Epithelial cell of esophagus (primary cell): Measurements from ENCODE around the gene GARIN5A.

ENCODE experiments used
- DNase-seq: peaks from one replicate; pipeline ENCODE4 v3.0.0; 2010; ENCODE audit warnings: low read depth
- H3K4me3 ChIP-seq: 2 replicates; pipeline ENCODE4 v1.5.1; 2011; ENCODE audit warnings: mild to moderate bottlenecking, low read length, control low read depth
- TF ChIP-seq, protein P1 (sequence below): IDR thresholded peaks from 2 replicates; pipeline ENCODE4 v1.5.1; 2011; ENCODE audit warnings: low read depth, mild to moderate bottlenecking, low read length, control low read depth, inconsistent platforms; ENCODE audit not compliant: insufficient read depth; ENCODE audit errors: missing control alignments

The GARIN5A gene

DNA sequence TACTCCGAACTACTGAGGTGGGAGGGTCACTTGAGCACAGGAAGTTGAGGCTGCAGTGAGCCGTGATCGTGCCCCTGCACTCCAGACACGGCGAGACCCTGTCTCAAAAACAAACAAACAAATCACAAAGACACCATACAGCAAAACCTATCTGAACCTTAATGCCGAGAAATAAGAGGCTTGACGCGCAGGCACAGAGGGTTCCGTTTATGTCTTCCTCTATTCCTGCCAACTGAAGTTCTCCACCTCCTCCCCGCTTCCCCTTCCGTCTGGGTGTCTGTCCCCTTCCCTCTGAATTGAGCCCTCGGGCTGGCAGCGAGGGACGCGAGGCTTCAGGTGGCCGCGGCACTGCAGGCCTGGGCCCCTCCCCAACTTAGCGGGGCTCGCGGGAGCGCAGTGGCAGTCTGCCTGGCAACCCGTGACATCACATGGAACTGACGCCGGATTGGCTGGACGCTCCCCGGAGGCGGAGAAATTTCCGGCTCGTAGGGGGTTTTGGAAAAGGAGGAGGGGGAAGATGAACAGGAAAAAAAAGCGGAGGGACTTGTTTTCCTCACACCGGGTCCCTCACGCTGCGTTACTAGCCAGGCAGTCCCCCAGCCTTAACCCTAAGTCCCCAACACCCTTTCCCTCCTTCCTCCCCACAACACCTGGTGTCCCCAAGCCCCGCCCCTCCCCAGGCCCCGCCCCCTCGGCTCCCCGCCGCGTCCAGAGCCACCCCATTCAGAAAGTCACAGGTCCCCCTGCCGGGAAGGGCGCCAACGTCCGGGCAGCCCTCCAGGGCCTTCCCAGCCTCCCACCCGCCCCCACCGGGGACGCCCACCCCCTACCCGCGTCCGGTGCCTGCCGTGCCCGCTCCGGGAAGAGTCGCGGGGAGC lies 45.1 kb downstream of the GARIN5A start:
- TF ChIP-seq, protein P1, sequence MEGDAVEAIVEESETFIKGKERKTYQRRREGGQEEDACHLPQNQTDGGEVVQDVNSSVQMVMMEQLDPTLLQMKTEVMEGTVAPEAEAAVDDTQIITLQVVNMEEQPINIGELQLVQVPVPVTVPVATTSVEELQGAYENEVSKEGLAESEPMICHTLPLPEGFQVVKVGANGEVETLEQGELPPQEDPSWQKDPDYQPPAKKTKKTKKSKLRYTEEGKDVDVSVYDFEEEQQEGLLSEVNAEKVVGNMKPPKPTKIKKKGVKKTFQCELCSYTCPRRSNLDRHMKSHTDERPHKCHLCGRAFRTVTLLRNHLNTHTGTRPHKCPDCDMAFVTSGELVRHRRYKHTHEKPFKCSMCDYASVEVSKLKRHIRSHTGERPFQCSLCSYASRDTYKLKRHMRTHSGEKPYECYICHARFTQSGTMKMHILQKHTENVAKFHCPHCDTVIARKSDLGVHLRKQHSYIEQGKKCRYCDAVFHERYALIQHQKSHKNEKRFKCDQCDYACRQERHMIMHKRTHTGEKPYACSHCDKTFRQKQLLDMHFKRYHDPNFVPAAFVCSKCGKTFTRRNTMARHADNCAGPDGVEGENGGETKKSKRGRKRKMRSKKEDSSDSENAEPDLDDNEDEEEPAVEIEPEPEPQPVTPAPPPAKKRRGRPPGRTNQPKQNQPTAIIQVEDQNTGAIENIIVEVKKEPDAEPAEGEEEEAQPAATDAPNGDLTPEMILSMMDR = no peak

DNA sequence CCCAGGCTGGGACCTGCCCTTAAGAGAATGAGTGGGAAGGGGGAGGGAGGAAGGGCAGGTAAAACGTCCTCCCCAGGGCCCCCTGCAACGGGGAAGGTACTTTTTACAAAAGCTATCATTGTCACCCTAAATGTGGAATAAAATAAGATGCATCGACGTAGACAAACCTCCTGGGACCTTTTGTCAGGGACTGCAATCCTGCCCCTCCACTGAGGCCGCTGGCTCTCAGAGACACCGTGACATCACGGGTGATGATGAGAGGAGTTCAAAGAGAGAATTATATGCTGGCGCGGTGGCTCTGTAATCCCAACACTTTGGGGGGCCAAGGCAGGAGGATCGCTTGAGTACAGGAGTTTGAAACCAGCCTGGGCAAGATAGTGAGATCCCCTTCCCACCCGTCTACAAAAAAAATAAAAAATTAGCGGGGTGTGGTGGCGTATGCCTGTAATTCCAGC lies 45.7 kb downstream of the GARIN5A start:
- TF ChIP-seq, protein P1 = no peak
- H3K4me3 ChIP-seq = peak overlapping the region; percentile 63
- DNase-seq = no peak

More for the DNA sequence above, 45.1 kb downstream of the GARIN5A start:
- peak overlapping the region; percentile 63 for H3K4me3 ChIP-seq
- DNase-seq = peak; percentile 68

DNA sequence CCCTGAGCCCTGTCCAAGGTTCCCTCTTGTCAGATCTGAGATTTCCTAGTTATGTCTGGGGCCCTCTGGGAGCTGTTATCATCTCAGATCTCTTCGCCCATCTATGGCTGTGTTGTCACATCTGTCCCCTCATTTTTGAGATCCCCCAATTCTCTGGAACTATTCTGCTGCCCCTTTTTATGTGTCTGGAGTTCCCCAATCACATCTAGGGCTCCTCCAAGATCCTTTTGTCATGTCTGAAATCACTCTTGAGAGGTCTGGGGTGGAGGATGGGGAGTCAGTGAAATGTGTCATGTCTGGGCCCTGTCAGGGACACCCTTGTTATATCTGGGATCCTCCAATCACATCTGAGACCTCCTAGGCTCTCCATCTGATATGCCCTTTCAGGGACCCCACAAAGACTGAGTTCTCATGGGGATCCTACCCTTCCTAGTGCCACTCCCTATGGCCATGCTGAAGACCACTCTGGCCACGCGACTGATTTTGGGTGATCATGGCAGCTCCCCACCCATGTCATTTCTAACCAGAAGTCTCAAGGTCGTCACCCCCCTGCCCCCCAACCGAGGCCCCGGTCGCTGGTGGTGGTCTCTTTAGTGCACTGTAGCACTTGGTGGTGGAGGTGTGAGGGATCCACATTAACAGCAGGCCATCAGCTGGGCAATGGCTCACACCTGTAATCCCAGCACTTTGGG lies 47.7 kb downstream of the GARIN5A start:
- no peak for DNase-seq
- no peak overlapping the region for H3K4me3 ChIP-seq

DNA sequence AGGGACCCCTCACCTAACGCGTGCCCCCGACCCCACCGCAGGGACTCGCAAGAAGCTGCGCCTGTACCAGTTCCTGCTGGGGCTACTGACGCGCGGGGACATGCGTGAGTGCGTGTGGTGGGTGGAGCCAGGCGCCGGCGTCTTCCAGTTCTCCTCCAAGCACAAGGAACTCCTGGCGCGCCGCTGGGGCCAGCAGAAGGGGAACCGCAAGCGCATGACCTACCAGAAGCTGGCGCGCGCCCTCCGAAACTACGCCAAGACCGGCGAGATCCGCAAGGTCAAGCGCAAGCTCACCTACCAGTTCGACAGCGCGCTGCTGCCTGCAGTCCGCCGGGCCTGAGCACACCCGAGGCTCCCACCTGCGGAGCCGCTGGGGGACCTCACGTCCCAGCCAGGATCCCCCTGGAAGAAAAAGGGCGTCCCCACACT lies 48.6 kb downstream of the GARIN5A start:
- TF ChIP-seq, protein P1 = no peak
- peak; percentile 69 for DNase-seq
- H3K4me3 ChIP-seq = peak overlapping the region; percentile 42

More for the DNA sequence above, 47.7 kb downstream of the GARIN5A start:
- TF ChIP-seq, protein P1 = no peak

DNA sequence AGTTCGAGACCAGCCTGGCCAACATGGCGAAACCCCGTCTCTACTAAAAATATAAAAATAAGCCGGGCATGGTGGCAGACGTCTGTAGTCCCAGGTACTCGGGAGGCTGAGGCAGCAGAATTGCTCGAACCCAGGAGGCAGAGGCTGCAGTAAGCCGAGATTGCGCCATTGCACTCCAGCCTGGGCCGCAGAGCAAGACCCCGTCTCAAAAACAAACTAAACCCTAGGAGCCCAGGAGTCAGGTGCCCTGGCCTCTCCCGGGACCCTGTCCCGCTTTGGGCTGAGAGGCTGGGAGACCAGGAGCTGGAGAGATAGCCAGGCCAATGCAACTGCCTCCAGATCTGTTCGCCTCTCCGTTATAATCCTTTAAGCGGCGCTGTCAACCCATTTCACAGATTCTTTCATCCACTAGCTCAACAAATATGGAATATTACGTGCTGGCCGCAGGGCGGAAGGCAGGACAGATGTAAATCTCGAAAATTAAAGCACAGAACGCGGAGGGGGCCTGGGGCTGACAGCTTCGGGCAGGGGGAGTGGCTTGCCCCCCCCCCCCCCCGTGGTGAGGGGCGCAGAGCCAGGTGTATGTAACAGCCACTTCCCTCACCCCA lies 49.2 kb downstream of the GARIN5A start:
- H3K4me3 ChIP-seq = peak overlapping the region; percentile 42
- TF ChIP-seq, protein P1 = no peak
- DNase-seq = no peak

GRCh38 chr19:50425581-50425980 lies 51.1 kb downstream of the GARIN5A start:
- H3K4me3 ChIP-seq = no peak overlapping the region
- TF ChIP-seq, protein P1 = no peak
- DNase-seq = no peak
